T-cell (primary cell): Measurements from ENCODE around the gene COPB1. TPM values are rescaled to one million over a fixed set of nuclear protein-coding genes. Genes with fewer than 3 reads are reported as not detected.

ENCODE experiments used
- ATAC-seq, 4 experiments: fragments of 200-7000 bp in 3 of 4; fragments of 150-1000 bp in 1 of 4; cut with Tn5 transposase; replicated peaks in 1 of 4; 1 replicate in 3 of 4; 2 replicates in 1 of 4; pipeline ENCODE4 v1.10.0; 2021; ENCODE audit warnings: moderate library complexity in 3 of 4, mild to moderate bottlenecking in 2 of 4, moderate number of reproducible peaks in 1 of 4
- CTCF ChIA-PET, 2 donors: fragments of 300-600 bp; sonication (Branson Sonifier 250); formaldehyde crosslinking; loops; one replicate each; lab custom pipeline; 2022; ENCODE audit warnings: antibody characterized with exemption in 2 of 2; lab: Charles Lee
- POLR2A ChIA-PET, 2 donors: fragments of 300-600 bp; sonication (Branson Sonifier 250); formaldehyde crosslinking; loops; one replicate each; lab custom pipeline; 2022; ENCODE audit warnings: antibody characterized with exemption in 2 of 2; lab: Charles Lee
- DNase-seq, 35 experiments: peaks; one replicate each; pipeline versions ENCODE4 v3.0.0 to v3.0.0-alpha.2; 2013 to 2023
- H3K27ac ChIP-seq: one replicate; pipeline ENCODE4 v1.5.1; 2013; ENCODE audit warnings: low read length
- H3K27me3 ChIP-seq, 2 experiments: replicated peaks in 1 of 2; 1 replicate in 1 of 2; 2 replicates in 1 of 2; pipeline versions ENCODE4 v1.6.1 to v1.7.0; 2013; ENCODE audit warnings: low read length in 1 of 2, mixed read lengths in 1 of 2; ENCODE audit not compliant: control insufficient read depth in 2 of 2, insufficient read depth in 2 of 2; ENCODE audit errors: extremely low read depth in 1 of 2
- H3K36me3 ChIP-seq, 2 donors: 1 replicate in 1 of 2; 2 replicates in 1 of 2; pipeline versions ENCODE4 v1.6.1 to v1.7.0; 2013; ENCODE audit warnings: low read length in 1 of 2; ENCODE audit not compliant: control insufficient read depth in 2 of 2, insufficient read depth in 1 of 2; ENCODE audit errors: extremely low read depth in 1 of 2
- H3K4me1 ChIP-seq, 2 experiments: 1 replicate in 1 of 2; 2 replicates in 1 of 2; pipeline versions ENCODE4 v1.6.1 to v1.7.0; 2013; ENCODE audit warnings: low read length in 2 of 2, mixed read lengths in 1 of 2; ENCODE audit not compliant: insufficient read depth in 2 of 2, control insufficient read depth in 1 of 2; ENCODE audit errors: extremely low read depth in 1 of 2
- H3K4me3 ChIP-seq, 2 donors: 1 replicate in 1 of 2; 2 replicates in 1 of 2; pipeline versions ENCODE4 v1.5.1 to v1.7.0; 2013; ENCODE audit warnings: mild to moderate bottlenecking in 2 of 2, low read length in 1 of 2, moderate library complexity in 1 of 2; ENCODE audit not compliant: control insufficient read depth in 1 of 2; ENCODE audit errors: extremely low read depth in 1 of 2
- H3K9me3 ChIP-seq: 2 replicates; pipeline ENCODE4 v1.7.0; 2013
- H3K27ac Mint-ChIP-seq, 2 donors: one replicate each; pipeline ENCODE4 v1.8.0; 2020 to 2021; ENCODE audit warnings: mild to moderate bottlenecking in 2 of 2, mixed read lengths in 2 of 2
- H3K27me3 Mint-ChIP-seq, 2 donors: one replicate each; pipeline ENCODE4 v1.8.0; 2021 to 2022; ENCODE audit warnings: mixed read lengths in 2 of 2
- H3K36me3 Mint-ChIP-seq: one replicate; pipeline ENCODE4 v1.8.0; 2021; ENCODE audit warnings: mixed read lengths
- H3K4me1 Mint-ChIP-seq, 3 donors: one replicate each; pipeline ENCODE4 v1.8.0; 2020 to 2022; ENCODE audit warnings: mixed read lengths in 3 of 3, mild to moderate bottlenecking in 1 of 3
- H3K4me3 Mint-ChIP-seq, 3 donors: one replicate each; pipeline ENCODE4 v1.8.0; 2020 to 2022; ENCODE audit warnings: mild to moderate bottlenecking in 3 of 3, mixed read lengths in 3 of 3, moderate library complexity in 3 of 3
- H3K9me3 Mint-ChIP-seq, 3 donors: one replicate each; pipeline ENCODE4 v1.8.0; 2020 to 2022; ENCODE audit warnings: mixed read lengths in 3 of 3
- WGBS: methylation state at CpG from one replicate; pipeline ENCODE4 v1.1.5; 2013; ENCODE audit warnings: missing lambda C conversion rate; ENCODE audit not compliant: insufficient coverage; 5-methylcytosine and 5-hydroxymethylcytosine counted together
- total RNA-seq, 35 experiments: library from RNA in 6 of 35; stranded (reverse) in 6 of 35; fragments of 120-200 nt in 1 of 35; gene quantifications; one replicate each; pipeline versions ENCODE4 v1.2.1 to v1.2.4 and lab custom pipeline; 2013 to 2026

The COPB1 gene
- total RNA-seq, 5 donors from 2014 or later (not counting 1 experiment from before 2014, with no cell fraction given) = 65.1 to 80.8 (median 78.1) TPM

DNA sequence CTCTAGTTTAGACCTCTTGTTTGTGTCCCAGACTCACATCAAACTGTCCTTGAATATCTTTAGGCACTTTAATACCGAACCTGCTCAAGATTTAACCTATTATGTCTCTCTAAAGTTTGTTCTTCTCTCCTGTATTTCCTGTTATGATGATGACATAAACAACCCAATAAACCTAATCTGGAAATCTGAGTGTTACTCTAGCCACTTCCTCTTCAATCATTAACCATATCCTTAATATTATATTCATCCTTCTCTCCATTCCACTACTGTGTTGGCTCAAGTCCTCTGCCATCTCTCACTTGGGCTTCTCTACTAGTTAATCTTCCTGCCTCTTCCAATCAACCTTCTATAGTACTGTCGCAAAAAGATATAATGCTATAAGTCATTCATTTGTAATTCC, 36.0 kb downstream of the COPB1 start:
- DNase-seq (no peak), ATAC-seq (no peak)
- Histone ChIP-seq H3K27ac (peak overlapping the region; percentile 16), H3K4me1 (peaks cover 0 to 4% of the 10 kb centered on the region in 2 experiments), H3K36me3 (peaks cover 3 to 94% of the 10 kb centered on the region in 2 donors), H3K4me3 (no peak overlapping the region), H3K9me3 (no peaks in the 10 kb centered on the region), H3K27me3 (no peaks in the 10 kb centered on the region)
- Mint-ChIP-seq H3K27me3 (no peaks in the 10 kb centered on the region), H3K27ac (no peak overlapping the region), H3K4me1 (peaks cover 11 to 20% (median 13%) of the 10 kb centered on the region in 3 donors), H3K36me3 (peaks cover 41% of the 10 kb centered on the region), H3K4me3 (no peak overlapping the region), H3K9me3 (no peaks in the 10 kb centered on the region)
- POLR2A ChIA-PET = interaction anchor here in 1 of 2 donors (1.7 kb wide), 1 partner anchor 8 kb away, joined by 4 read pairs; no protein-coding TSS in a partner anchor
- CTCF ChIA-PET = interaction anchor here (0.5 to 0.8 kb wide), 2 partner anchors 9 to 10 kb away, joined by 5 to 6 read pairs; no protein-coding TSS in a partner anchor
- 100% methylated on average over 1 of the region's 2 CpGs for WGBS

DNA sequence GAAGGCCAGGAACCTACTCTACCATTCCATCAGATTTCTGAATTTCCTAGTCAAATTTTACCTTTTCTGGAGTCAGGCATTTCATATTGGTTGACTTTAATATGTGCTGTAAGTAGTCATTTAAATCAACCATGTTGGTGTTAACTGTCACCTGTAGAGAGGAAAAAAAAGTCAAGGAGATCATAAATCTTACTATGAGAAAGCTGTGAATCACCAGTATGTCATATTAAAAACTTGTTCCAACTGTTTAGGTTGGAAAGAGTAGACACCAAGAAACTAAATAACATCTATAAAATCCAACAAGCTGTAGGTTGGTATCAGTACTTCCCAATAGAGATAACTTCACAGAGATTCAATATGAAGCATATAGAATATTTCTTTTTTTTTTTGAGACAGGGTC, 39.5 kb downstream of the COPB1 start:
- Mint-ChIP-seq H3K4me1 (peaks cover 0 to 3% (median 0%) of the 10 kb centered on the region in 3 donors), H3K36me3 (peaks cover 30% of the 10 kb centered on the region), H3K27ac (peak overlapping the region; percentile 16 to 55)

DNA sequence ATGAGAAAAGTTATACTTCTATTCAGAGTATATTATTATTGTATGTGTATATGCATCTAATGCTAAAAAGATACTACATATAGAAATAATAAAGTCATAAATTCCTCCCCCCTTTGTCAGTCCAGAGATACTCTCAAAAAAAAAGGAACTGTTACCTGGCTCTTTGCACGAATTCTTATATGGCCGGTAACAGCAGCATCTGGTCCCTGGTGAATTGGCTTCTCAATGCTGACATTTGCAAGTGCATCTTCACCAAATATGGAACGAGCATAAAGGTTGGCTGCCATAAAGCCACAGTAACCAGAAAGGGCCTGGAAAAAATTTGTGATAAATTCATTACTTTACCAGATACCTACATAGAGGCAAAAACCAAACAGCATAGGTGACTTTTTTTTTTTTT, 41.2 kb downstream of the COPB1 start:
- Mint-ChIP-seq H3K27ac (no peak overlapping the region), H3K27me3 (no peaks in the 10 kb centered on the region), H3K4me1 (no peaks in the 10 kb centered on the region), H3K4me3 (no peak overlapping the region), H3K36me3 (peaks cover 30% of the 10 kb centered on the region), H3K9me3 (no peaks in the 10 kb centered on the region)
- ChIA-PET CTCF (interaction anchor here (0.6 to 0.7 kb wide), 6 partner anchors 11 to 681 kb away, joined by 3 to 7 read pairs (median 4); no protein-coding TSS in a partner anchor), POLR2A (no interaction called here)
- no peak overlapping the region for H3K27ac ChIP-seq
- peaks cover 0 to 4% of the 10 kb centered on the region in 2 experiments for H3K4me1 ChIP-seq
- peaks cover 3 to 60% of the 10 kb centered on the region in 2 donors for H3K36me3 ChIP-seq
- H3K27me3 ChIP-seq = no peaks in the 10 kb centered on the region
- H3K9me3 ChIP-seq = no peaks in the 10 kb centered on the region
- WGBS = 100% methylated on average over 1 of the region's 3 CpGs
- no peak for DNase-seq
- H3K4me3 ChIP-seq = no peak overlapping the region
- ATAC-seq = no peak

More for the DNA sequence above, 39.5 kb downstream of the COPB1 start:
- no peaks in the 10 kb centered on the region for H3K9me3 Mint-ChIP-seq
- peaks cover 0 to 4% of the 10 kb centered on the region in 2 experiments for H3K4me1 ChIP-seq
- POLR2A ChIA-PET = no interaction called here
- no peaks in the 10 kb centered on the region for H3K27me3 ChIP-seq
- H3K27ac ChIP-seq = no peak overlapping the region
- H3K4me3 ChIP-seq = no peak overlapping the region
- peaks cover 3 to 77% of the 10 kb centered on the region in 2 donors for H3K36me3 ChIP-seq
- ATAC-seq = no peak
- no peaks in the 10 kb centered on the region for H3K27me3 Mint-ChIP-seq
- no peak for DNase-seq
- no peaks in the 10 kb centered on the region for H3K9me3 ChIP-seq
- CTCF ChIA-PET = no interaction called here
- no peak overlapping the region for H3K4me3 Mint-ChIP-seq

DNA sequence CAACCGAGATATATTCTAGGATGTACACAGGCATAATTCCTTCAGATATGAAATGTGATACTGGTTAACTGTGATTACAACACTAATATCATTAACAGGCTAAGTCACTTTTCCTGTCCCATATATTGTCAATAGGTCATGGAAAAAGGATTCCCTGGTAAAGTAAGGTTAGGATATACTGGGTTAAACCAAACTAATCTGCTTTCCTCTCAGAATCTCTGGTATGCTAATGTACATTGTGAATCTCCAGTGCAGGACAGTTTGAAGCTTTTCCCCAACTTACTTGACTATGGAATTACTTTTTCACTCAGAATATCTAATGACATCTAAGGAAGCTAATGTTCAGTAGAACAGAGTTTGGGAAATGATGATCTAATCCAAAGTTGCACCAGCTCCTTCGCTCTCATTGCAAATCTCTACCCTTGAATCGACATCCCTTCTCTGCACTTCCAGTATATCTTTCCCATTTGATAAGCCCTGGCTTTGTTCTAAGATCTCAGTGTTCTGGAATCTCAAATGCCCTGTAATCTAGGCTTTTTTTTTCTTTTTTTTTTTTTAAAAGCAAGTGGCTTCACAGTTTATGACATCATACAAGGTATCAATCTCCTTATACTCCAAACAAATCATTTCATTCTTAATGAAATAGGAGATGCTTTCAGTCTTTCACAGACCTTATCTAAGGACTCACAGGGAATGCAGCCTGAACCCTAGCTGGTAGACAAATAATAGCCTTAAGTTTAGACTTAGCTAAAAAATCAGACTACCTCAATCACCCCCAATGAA, 43.8 kb downstream of the COPB1 start:
- ATAC-seq (no peak), DNase-seq (no peak)
- H3K4me1 ChIP-seq = peaks cover 0 to 4% of the 10 kb centered on the region in 2 experiments
- H3K36me3 ChIP-seq = peaks cover under 1 to 48% of the 10 kb centered on the region in 2 donors
- no peak overlapping the region for H3K27ac ChIP-seq
- Mint-ChIP-seq H3K9me3 (no peaks in the 10 kb centered on the region), H3K4me1 (peaks cover 0 to 5% (median 0%) of the 10 kb centered on the region in 3 donors), H3K4me3 (no peak overlapping the region), H3K27ac (peak overlapping the region; percentile 45 to 60), H3K27me3 (no peaks in the 10 kb centered on the region), H3K36me3 (peaks cover 33% of the 10 kb centered on the region)
- ChIA-PET POLR2A (interaction anchor here (0.6 to 1.1 kb wide), 13 partner anchors 9 to 1320 kb away, joined by 3 to 9 read pairs (median 4); no protein-coding TSS in a partner anchor), CTCF (interaction anchor here (0.6 to 5.6 kb wide), 62 partner anchors 8 to 1046 kb away, joined by 3 to 140 read pairs (median 5); no protein-coding TSS in a partner anchor)
- no peak overlapping the region for H3K4me3 ChIP-seq
- 85% methylated on average over 2 of the region's 3 CpGs for WGBS
- H3K27me3 ChIP-seq = no peaks in the 10 kb centered on the region
- H3K9me3 ChIP-seq = no peaks in the 10 kb centered on the region

DNA sequence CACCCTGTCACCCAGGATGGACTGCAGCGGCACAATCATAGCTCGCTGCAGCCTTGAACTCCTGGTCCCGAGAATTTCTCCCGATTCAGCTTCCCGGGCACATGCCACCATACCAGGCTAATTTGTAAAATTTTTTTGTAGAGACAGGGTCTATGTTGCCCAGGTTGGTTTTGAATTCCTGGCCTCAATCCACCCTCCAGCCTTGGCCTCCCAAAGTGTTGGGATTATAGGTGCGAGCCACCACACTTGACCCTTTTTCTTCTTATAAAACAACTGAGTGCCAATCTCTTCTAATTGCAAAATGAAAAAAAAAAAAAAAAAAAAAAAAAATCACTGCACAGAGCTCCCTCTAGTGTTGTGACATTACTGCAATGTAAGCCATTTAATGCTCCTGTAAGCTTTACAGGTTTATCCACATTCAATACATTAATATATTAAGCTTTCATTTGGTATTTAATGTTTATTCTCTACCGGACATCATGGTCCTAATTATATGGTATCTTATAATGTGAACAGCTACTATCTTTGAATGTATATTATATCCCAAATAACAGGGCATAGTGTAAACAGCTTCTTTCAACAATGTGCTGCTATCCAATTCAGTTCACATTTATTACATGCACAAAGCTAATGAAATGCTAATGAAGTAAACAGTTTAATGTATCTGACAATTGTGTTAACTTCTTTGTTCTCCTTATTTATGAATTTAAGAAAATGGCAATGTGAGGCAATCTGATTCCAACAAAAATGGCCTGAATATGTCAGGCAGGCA, 44.6 kb downstream of the COPB1 start:
- H3K4me1 ChIP-seq = peaks cover 0 to 4% of the 10 kb centered on the region in 2 experiments
- WGBS = no CpG with 5 or more reads among the region's 7 CpGs
- peaks cover 0 to 41% of the 10 kb centered on the region in 2 donors for H3K36me3 ChIP-seq
- Mint-ChIP-seq H3K9me3 (no peaks in the 10 kb centered on the region), H3K4me1 (peaks cover 0 to 5% (median 0%) of the 10 kb centered on the region in 3 donors), H3K36me3 (peaks cover 28% of the 10 kb centered on the region), H3K27me3 (no peaks in the 10 kb centered on the region), H3K4me3 (no peak overlapping the region), H3K27ac (no peak overlapping the region)
- peak in 2 of 4 experiments; percentile 16 to 52 for ATAC-seq
- H3K9me3 ChIP-seq = no peaks in the 10 kb centered on the region
- H3K4me3 ChIP-seq = no peak overlapping the region
- ChIA-PET CTCF (interaction anchor here (0.6 to 5.6 kb wide), 63 partner anchors 9 to 1233 kb away, joined by 3 to 140 read pairs (median 5); no protein-coding TSS in a partner anchor), POLR2A (interaction anchor here (0.6 to 1.1 kb wide), 12 partner anchors 10 to 1319 kb away, joined by 3 to 7 read pairs (median 4); no protein-coding TSS in a partner anchor)
- peak in 2 of 35 experiments; percentile 8 to 58 for DNase-seq
- H3K27me3 ChIP-seq = no peaks in the 10 kb centered on the region
- H3K27ac ChIP-seq = no peak overlapping the region

DNA sequence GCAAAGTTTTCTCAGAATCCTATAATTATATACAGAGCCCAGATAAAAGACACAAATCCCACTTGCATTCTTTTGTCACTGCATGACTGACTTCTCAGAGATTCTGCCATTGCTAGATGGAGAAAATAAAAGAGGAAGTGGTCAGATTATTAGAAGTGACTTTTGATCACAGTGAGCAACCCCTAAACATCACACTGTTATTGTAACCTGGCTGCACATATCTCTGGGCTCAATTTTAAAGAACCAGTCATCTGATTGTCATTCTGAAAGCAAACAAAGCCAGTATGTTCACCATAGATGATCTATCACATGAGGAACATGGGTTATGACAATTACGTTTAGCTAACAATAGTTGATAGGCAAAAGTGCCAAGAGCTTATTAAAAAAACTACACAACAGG, 47.8 kb downstream of the COPB1 start:
- no peak overlapping the region for H3K27ac ChIP-seq
- CTCF ChIA-PET = interaction anchor here (0.6 to 1.2 kb wide), 2 partner anchors 40 to 216 kb away, joined by 3 read pairs; no protein-coding TSS in a partner anchor
- H3K27ac Mint-ChIP-seq = no peak overlapping the region

More for the DNA sequence above, 47.8 kb downstream of the COPB1 start:
- Mint-ChIP-seq H3K27me3 (no peaks in the 10 kb centered on the region), H3K9me3 (no peaks in the 10 kb centered on the region), H3K4me1 (peaks cover 0 to 20% (median 4%) of the 10 kb centered on the region in 3 donors), H3K4me3 (no peak overlapping the region), H3K36me3 (peaks cover 15% of the 10 kb centered on the region)
- Histone ChIP-seq H3K9me3 (no peaks in the 10 kb centered on the region), H3K4me1 (peaks cover 0 to 4% of the 10 kb centered on the region in 2 experiments), H3K36me3 (peaks cover 0 to 17% of the 10 kb centered on the region in 2 donors), H3K27me3 (no peaks in the 10 kb centered on the region), H3K4me3 (no peak overlapping the region)
- DNase-seq (no peak), ATAC-seq (no peak)
- no CpG with 5 or more reads among the region's 1 CpG for WGBS
- POLR2A ChIA-PET = no interaction called here
